ENCODE data around the gene ATP12A. TPM values are rescaled to one million over a fixed set of nuclear protein-coding genes. Genes with fewer than 3 reads are reported as not detected.

ATP12A gene
- polyA plus RNA-seq, 3 donors, result 0.05 TPM; not detected in 2

DNA sequence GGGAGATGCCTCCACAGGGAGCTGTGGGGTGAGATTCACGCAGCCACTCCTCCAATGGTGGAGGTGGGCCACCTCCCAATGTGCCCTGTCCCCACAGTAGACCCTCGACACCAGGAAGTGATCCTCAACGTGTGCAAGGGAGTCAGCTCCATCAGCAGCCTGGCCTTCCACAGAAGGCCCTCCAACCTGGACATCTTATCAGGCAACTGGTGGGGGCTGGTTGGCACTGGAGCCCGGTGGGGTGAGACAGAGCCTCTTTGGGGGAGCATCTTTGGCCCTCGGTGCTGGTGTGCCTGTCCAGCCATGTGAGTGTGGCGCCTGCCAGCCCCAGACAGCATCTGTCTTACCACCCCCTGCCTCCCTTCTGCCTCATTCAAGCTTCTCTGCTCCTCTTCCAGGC lies 64.0 kb downstream of the ATP12A start:
- 58 to 69% (median 59%) methylated on average over 6 of the region's 6 CpGs for WGBS, 3 donors
- H3K27ac ChIP-seq (ENCODE audit: low read depth, low read length), result no peak overlapping the region

GRCh38 chr13:24745516-24745860 lies 65.3 kb downstream of the ATP12A start:
- 36 to 46% (median 41%) methylated on average over 24 of the region's 24 CpGs for WGBS, 3 donors
- H3K27ac ChIP-seq (ENCODE audit: low read depth, low read length), result no peak overlapping the region

DNA sequence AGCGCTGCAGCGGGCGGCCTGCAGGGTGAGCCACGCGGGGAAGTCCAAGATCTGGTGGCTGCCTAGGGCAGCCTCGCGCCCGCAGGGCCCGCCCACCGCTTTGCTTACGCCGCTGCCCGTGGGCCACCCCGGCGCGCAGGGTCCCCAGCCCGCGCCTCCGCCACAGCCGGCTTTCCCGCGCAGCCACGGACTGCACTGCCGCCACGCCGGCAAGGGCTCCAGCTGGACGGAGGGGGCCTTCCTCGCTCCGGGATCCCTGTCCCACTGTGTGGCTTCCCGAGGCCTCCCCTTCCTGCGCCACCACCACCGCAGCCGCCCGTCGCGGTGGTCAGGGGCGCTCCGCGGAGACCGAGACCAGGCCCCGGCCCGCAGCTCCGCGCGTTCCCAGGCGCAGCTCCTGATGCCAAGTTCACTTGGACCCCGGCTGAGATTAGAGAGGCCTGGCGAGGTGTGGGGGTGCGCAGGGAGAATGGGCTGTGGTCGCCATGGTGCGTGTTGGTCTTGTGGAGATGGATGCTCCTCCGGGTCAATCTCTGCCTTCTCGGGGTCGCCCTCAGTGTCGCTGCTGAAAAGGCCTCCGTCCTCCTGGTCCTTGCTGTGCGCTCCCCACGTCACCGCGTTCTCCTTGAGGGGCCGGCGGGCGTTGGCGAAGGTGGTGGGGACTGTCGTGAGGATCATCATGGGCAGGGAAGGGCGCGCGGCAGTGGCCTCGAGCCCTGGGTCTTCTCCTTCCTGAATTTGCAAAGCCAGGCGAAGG lies 65.8 kb downstream of the ATP12A start:
- H3K27ac ChIP-seq (ENCODE audit: low read depth, low read length), result no peak overlapping the region
- WGBS, 3 donors, result 2 to 3% (median 3%) methylated on average over 62 to 70 of the region's 70 CpGs

- H3K27ac ChIP-seq (ENCODE audit: low read depth, low read length), result no peak overlapping the region
- 1 to 2% (median 1%) methylated on average over 47 to 56 of the region's 56 CpGs for WGBS, 3 donors
Observed at GRCh38 chr13:24746618-24747247, 66.5 kb downstream of the ATP12A start.

DNA sequence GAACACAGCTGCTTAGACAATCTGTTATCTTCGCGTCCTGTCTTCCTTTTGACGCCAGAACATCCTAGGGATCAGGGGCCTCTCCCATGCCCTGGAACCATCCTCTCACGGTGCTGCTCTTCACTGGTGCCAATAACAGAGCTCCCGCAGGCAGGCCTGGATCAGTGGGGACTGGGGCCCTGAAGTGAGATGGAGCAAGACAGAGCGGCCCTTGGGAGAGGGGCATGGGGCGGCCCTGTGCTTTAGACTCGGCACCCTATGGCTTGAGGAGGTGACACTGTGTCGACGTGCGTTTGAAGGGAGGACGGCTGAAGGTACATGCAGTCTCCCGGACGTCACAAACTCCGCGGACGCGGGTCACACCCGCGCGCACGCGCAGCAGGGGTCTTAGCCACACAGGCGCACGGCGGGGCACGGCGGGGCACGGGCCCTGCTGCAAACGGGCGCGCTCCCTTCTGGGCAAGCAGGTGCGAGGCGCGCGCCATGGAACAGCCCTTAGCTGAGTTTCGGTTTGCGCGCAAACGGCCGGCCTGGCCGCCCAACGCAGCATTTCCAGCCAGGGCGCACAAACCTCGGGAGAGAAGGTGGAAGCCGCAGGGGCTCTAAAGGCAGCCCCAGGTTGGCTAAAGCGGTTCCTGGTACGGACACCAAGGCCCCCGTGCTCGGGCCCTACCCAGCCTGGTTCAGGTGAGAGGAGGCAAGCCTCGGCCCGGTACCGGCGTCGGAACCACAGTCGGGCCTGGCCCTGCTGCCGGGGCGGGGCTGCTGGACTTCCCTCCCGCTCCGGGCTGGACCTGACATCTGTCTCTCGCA lies 67.2 kb downstream of the ATP12A start:
- no peak overlapping the region for H3K27ac ChIP-seq (ENCODE audit: low read depth, low read length)
- 0 to 1% (median 0%) methylated on average over 59 to 61 of the region's 61 CpGs for WGBS, 3 donors

- WGBS, 3 donors, result 2 to 4% (median 3%) methylated on average over 10 of the region's 10 CpGs
- no peak overlapping the region for H3K27ac ChIP-seq (ENCODE audit: low read depth, low read length)
Observed at GRCh38 chr13:24748061-24748400, 67.8 kb downstream of the ATP12A start.

- H3K27ac ChIP-seq (ENCODE audit: low read depth, low read length), result no peak overlapping the region
Observed at GRCh38 chr13:24759197-24759596, 79.0 kb downstream of the ATP12A start.

Other genes starting within 250 kb of the ATP12A start
- 10 to 100 TPM; 11.6 to 13.0 (median 12.4) TPM for gene PARP4, start 167.6 kb upstream of the ATP12A start, polyA plus RNA-seq
- under 1 TPM in 1 of 3 donors, not detected in 2; 0.08 TPM for gene RNF17, start 83.8 kb downstream of the ATP12A start, polyA plus RNA-seq

All from adipose tissue (tissue), 3 donors.